HG02885 (cell line): ENCODE results near the gene PTPN3.
"Not testable (repeated sequence)": the region's sequence is repeated elsewhere in the genome, so short reads cannot be mapped to it uniquely, and the experiment has no call there.

ENCODE experiments used
- ATAC-seq: cut with Tn5 transposase; IDR thresholded peaks from one replicate; pipeline ENCODE4 v1.9.1; 2021; ENCODE audit warnings: mild to moderate bottlenecking; ENCODE audit not compliant: unreplicated experiment, poor library complexity

Gene PTPN3

DNA sequence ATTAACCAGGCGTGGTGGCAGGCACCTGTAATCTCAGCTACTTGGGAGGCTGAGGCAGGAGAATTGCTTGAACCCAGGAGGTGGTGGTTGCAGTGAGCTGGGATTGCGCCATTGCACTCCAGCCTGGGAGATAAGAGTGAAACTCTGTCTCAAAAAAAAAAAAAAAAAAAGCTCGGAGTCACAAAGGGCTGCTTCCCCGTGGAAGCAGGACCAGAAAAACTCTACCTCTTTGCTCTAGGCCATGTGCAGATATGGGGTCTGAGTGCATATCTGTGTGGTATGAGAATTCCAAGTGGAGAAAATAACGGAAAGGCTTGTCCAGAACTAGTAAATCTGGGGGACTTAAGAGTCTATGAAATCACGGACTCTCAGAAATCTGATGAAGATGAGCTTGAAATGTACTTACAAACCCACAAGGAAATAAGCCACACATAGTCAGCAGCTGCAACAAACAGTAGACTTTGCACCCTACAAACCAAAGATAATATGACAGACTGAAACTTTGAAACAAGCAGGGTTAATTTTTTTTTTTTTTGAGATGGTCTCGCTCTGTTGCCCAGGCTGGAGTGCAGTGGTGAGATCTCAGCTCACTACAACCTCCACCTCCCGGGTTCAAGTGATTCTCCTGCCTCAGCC, 139.0 kb downstream of the PTPN3 start:
- not testable (repeated sequence) for ATAC-seq

DNA sequence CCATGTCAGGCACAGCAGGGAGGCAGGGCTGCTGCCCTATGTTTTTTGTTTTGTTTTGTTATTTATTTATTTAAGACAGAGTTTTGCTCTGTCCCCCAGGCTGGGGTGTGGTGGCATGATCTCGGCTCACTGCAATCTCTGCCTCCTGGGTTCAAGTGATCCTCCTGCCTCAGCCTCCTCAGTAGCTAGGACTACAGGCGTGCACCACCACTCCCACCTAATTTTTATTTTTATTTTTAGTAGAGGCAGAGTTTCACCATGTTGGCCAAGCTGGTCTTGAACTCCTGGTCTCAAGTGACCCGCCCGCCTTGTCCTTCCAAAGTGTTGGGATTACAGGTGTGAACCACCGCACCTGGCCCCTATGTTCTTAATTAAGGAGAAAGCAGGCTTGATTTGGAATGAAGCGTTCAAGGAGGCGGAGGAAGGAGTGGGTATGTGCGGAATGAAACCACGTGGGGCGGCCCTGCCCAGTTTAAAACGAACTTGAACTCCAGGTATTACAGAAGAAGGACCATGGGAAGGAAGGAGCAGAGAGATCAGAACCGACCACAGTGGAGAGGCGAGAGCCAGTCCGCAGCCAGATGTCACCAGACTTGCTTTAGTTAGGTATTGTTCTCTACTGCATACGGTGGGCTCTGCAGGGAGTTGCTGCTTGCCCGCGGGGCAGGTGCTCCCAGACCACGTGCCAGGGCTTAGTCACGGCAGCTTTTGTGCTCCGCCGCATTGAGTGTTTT, 142.4 kb downstream of the PTPN3 start:
- no peak for ATAC-seq

DNA sequence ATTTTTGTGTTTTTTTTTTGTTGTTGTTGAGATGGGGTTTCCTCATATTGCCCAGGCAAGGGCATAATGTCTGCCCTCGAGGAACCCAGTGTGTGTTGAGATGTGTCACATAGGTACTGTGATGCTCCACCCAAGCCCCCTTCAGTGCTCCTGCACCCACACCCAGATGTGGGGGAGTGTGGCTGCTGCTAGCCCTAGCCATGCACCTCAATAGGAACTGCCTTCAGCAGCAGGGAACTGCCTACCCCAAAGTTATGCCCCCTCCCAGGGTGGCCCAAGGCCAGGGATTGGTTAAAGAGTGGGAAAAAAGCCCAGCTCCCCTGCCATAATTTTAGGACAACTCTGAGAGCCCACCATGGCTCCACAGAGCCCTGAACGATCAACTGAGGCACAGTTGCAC, 143.9 kb downstream of the PTPN3 start:
- ATAC-seq, result no peak

DNA sequence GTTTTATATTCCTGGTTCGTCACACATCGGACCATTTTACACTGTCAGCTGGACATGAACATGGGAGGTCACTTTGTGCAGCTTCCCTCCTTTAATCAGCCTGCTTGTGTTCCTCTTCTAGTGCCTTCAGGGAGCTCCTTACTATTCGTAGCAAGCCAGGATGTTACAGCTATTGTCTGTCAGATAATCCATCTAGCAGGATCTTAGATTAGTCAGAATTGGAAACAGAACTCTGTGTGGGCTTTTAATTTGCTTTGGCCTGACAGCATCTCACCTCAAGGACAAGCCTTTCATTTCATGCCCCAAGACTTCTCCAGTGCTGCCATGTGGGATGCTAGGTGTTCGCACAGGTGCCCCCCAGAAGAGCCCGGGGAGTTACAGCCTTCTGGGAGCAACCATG, 147.1 kb downstream of the PTPN3 start:
- ATAC-seq, result no peak

DNA sequence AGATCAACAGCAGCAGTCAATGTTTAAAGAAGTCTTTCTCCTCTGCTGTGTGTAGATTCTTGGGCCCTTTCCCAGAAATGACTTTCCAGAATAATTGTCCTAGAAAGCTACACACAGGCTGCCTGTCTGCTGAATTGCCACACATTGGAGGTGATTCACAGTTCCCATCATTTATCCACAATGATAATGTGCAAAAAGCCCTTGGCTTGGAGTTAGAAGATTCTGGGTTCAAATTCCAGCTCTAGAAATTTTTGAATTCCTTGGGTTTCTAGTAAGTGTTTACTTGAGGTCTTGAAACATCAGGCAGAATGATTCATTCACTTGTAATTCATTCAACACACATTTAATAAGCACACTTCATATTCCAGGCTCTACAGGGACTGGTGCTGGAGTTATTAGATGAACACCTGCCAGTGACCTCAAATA, 148.7 kb downstream of the PTPN3 start:
- no peak for ATAC-seq

DNA sequence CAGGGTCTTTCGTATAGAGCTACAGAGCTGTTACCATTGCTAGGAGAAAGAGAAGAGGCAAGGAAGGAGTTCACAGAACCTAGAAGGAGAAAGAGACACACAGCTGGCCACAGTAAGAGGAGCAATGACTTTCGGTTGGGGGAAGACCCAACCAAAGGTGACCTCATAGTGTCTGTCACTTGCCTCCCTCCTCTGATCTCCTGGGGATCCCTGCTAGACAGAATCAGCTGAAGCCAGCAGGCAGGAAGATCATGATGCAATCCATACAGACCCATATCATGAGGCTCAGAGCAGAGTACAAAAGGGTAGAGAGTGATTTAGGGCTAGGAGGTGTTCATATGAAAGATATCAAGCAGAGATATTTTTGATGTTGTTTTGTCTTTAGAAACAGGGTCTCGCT, 151.2 kb downstream of the PTPN3 start:
- peak; percentile 52 for ATAC-seq

DNA sequence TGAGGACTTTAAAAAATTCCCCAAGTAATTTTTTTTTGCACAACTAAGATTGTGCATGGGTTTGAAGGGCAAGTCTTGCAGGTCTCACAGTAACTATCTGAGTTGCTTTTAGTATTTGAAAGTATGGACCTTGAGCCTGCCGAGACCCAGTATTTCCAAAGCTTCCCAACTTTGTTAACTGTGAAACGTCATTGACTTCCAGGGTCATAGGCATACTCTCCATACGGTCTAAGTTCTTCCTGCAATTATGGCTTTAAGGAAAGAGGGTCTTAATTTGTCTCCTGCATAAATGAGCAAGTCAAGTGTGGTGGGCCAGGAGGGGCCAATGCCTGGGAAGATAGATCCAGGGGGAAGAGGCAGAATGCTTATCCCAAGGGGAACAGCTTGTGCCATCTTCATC, 153.2 kb downstream of the PTPN3 start:
- ATAC-seq, result no peak

DNA sequence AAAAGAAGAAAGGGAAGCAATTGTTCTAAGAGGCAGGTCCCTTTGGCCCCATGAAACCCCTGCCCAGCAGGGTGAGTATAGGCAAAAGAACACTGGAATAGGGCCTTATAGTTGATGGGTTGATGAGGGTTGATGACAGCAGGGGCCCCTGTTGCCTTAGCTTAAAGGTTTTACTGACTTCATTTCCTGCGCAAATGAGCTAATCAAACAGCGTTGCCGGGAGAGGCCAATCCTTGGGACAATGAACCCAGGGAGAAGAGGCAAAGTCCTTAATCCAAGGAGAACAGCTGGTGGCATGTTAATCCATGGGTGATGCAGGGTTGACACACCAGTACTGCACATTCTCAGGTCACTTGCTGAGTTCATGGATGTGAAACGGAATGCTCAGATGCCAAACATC, 155.2 kb downstream of the PTPN3 start:
- ATAC-seq, result no peak

DNA sequence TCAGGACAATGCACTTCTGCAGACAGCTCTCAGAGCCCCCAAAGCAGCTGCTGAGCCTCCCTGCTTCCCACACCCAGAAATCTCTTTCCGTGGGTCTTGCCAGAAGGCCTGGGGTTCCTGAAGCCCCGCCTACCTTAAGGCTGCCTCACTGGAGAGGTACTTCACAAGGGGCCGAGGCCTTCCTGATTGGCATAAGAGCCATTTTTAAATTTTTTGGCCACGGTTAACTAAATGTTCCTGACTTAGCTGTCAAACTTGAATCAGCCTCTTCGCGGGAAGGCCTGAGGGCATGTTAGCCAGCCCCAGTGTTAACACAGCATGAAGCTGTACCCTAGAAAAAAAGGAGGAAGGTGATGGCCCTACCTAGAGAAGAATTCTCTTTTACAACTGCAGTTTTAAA, 156.5 kb downstream of the PTPN3 start:
- no peak for ATAC-seq

DNA sequence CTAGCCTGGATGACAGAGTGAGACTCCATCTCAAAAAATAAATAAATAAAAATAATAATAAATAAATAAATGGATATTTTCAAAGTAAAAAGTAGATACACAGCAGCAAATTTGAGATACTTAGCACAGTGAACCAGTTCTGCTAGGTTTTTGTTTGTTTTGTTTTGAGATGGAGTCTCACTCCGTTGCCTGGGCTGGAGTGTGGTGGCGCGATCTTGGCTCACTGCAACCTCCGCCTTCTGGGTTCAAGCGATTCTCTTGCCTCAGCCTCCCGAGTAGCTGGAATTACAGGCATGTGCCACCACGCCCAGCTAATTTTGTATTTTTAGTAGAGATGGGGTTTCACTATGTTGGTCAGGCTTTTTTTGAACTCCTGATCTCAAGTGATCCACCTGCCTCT, 157.1 kb downstream of the PTPN3 start:
- ATAC-seq, result not testable (repeated sequence)

DNA sequence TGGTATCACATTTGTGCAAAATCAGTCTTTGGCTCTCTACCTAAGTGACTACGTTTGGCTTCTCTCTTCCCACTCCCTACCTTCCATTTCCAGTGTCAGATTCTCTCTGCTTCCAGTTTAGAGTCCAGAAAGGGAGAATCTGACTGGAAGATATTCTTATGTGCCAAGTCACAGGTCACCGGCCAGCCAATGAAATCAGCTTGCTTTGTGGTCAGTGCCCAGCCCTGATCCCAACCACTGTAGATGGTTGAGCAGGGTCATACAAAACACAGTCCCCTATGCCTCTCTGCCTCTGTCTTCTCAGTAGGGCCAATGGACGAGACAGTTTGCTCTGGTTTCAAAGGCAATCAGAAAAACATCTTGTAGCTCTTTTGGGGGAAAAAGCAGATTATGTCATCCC, 161.7 kb downstream of the PTPN3 start:
- no peak for ATAC-seq

DNA sequence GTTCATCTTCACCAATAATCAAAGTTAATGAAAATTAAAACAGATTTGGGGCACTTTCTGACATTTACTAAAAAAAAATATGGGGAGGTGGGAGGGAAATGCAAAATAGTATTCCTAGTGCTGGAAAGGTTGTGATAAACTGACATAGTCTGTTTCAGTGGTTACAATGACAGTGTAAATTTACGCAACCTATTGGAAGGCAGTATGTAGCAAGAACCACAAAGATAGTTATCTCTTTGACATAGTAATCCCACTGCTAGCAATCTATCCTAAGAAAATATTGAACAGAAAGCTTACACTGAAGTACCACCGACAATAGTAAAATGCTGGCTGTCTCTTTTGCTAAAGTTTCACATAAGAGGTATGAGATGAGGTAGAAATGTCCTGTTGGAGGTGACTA, 162.2 kb downstream of the PTPN3 start:
- ATAC-seq, result no peak

DNA sequence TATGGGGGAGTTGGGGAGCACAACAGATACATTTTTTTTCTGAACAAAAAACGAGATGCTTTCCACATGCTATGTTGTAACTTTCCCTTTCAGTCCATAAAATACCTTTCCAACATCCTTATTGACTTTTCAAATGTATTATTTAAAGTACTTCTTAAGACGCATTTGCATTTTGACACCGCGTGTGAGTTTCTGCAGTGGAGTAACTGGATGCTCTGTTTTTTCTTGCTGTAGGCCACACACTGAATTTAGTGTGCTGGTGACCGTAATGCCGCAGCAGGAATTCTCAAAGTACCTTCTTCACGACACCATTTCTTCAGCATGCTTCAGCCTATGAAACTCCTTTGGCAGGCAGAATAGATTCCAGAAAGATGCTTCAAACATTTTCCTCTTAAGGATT, 163.0 kb downstream of the PTPN3 start:
- ATAC-seq, result no peak

DNA sequence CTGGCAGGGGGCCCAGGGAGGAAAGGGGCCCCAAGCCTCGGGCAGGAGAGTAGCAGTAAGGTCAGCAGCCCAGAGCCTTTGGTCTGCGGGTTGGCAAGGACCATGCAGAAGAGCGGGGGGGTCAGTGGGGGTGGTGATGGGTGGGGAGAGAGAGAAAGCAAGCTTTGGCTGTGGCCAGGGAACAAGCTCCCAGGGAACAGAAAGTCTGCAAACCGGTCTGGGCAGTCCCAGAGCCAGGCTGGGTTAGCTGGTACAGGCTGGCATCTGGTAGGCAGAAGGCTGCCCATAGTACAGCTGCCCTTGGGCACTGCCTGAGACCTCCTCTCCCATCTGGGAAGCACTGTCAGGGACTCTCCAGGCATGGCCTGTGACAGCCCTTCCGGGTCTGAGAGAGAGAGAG, 166.8 kb downstream of the PTPN3 start:
- ATAC-seq, result no peak

DNA sequence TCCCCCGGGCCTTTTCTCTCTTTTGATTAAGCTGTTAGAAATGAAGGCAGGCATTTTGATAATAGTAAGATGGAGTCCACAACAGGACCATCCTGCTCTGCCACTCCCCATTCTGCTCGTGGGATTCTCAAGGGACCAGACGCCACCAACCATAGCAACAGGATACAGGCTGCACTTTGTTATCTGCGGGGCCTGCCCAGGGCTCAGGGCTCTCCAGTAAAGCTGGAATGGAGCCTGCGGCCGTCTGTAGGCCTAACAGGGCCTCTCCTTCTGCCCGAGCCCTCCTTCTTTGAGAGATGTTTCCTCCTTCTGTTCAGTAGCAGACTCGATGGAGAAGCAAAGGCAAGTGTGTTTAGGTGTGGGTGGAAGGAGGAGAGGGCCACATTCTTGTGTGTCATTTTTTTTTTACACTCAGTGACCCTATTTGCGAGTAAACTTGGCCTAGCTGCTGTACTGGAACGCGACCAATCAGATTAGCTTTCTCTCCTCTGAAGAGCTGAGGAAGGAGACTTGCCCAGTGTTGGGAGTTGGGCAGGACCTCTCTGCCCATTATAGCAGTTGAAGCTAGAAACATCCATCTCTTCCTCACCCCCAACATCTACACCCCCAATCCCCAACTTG, 168.4 kb downstream of the PTPN3 start:
- ATAC-seq, result no peak

DNA sequence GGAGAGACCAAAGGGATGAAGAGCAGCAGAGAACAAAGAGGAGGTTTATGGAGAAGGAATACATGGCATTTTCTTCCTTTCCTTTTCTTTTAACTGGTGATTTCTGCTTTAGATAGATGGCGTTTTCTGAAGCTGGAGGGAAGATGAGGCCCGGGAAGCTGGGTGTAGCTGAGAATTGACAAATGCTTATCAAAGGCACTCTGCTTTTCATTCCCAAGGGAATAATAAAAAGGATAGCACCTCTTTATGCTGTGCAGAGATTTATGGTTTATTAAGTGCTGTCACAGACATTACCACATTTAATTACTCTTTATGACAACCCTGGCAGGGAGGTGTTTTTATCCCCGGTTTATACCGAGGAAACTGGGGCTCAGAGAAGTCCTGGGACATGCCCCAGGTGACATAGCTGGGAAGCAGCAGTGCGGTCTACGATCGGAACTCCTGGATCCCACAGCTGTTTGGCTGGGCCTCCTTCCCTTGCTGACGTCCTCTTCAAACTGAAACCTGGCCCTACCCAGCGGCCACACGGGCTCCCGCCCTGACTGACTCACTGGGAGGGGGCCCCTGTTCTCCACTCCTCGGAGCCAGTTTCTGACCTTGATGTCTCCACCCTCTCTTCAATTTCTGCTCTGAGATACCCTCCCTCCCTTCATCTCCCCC, 169.0 kb downstream of the PTPN3 start:
- ATAC-seq, result no peak
